ENCODE data around the gene PHYHD1. TPM values are rescaled to one million over a fixed set of nuclear protein-coding genes. Genes with fewer than 3 reads are reported as not detected.
A peak's percentile ranks its signal among the peaks of the same experiment; 100 is the strongest.

The PHYHD1 gene
- total and polyA plus RNA-seq, 2 of the 4 experiments (the other 2 are of a cell fraction): 2.2 to 8.4 TPM

- H2AFZ ChIP-seq (replicated peaks; ENCODE audit: low read length, poor library complexity): no peak overlapping the region
- H3K14ac ChIP-seq (replicated peaks; ENCODE audit: low read depth, low read length): no peak overlapping the region
- no peaks in the 10 kb centered on the region for H4K20me1 ChIP-seq (ENCODE audit: insufficient read depth, low read length)
- H3K23ac ChIP-seq (ENCODE audit: low read depth, low read length): peak overlapping the region; percentile 31; the same call in 1 of the 2 replicates
- DNase-seq (no peak), ATAC-seq (ENCODE audit: low read depth) (no peak)
- dilution Hi-C loops (cut with HindIII; ENCODE audit: low sequenced_read_pairs, unreplicated experiment) (no loop called here), in situ Hi-C loops (cut with MboI; ENCODE audit: low sequenced_read_pairs) (no loop called here), intact Hi-C loops (cut with micrococcal nuclease) (no loop called here)
- H4K91ac ChIP-seq (ENCODE audit: insufficient read depth, low read depth, low read length): no peak overlapping the region
- peaks cover 13% of the 10 kb centered on the region for H3K9me1 ChIP-seq (ENCODE audit: insufficient read depth, low read length)
- no TSS peak for BruUV-seq (replicated peaks)
- no peak overlapping the region for H2BK15ac ChIP-seq (ENCODE audit: low read depth, low read length)
- no peak overlapping the region for H2AK5ac ChIP-seq (ENCODE audit: low read depth, low read length)
- H2AK9ac ChIP-seq (replicated peaks; ENCODE audit: low read depth, low read length, poor library complexity): no peak overlapping the region
- no peak overlapping the region for H3K4ac ChIP-seq (ENCODE audit: low read depth, low read length)
- POLR2A ChIA-PET (ENCODE audit: unreplicated experiment): no interaction called here
- peaks cover 10% of the 10 kb centered on the region for H3K4me1 ChIP-seq (ENCODE audit: control insufficient read depth, insufficient read depth, low read length)
- no peak overlapping the region for H4K5ac ChIP-seq (ENCODE audit: low read depth, low read length)
- H4K8ac ChIP-seq (ENCODE audit: low read depth in 2 of 2, low read length in 2 of 2): no peak overlapping the region
- no peak overlapping the region; the same call in 1 of the 2 replicates for H3K27ac ChIP-seq (ENCODE audit: insufficient read depth, low read length)
- H3K56ac ChIP-seq (ENCODE audit: extremely low read depth, insufficient read depth, low read length): no peak overlapping the region
- H3K18ac ChIP-seq (ENCODE audit: low read depth, low read length): no peak overlapping the region; the same call in 1 of the 2 replicates
- no peak overlapping the region for H3K4me2 ChIP-seq (ENCODE audit: low read depth, low read length)
- H3K9me3 ChIP-seq (ENCODE audit: control insufficient read depth, insufficient read depth, low read length): no peaks in the 10 kb centered on the region
- peaks cover 46% of the 10 kb centered on the region for H3K36me3 ChIP-seq (ENCODE audit: control insufficient read depth, insufficient read depth, low read length)
- no peak overlapping the region for H2BK120ac ChIP-seq (ENCODE audit: low read depth, low read length)
- no peak overlapping the region for H2BK20ac ChIP-seq (ENCODE audit: low read depth, low read length)
- peaks cover 0 to 16% of the 10 kb centered on the region in 2 experiments; a peak in 3 of 4 replicates for H3K79me1 ChIP-seq (ENCODE audit: low read depth in 1 of 2, low read length in 2 of 2)
- no peak overlapping the region for H3K4me3 ChIP-seq (ENCODE audit: insufficient read depth, low read depth, low read length)
- CTCF ChIA-PET: no interaction called here
- no peak overlapping the region for H2BK5ac ChIP-seq (ENCODE audit: low read depth, low read length, poor library complexity, severe bottlenecking)
- H3K9ac ChIP-seq (ENCODE audit: low read depth, low read length): no peak overlapping the region
- TF ChIP-seq MAFK (IDR thresholded peaks at IDR 0.05; ENCODE audit: low read depth, low read length) (no peak), MAZ (IDR thresholded peaks at IDR 0.05; ENCODE audit: borderline replicate concordance, low read depth, low read length) (no peak), RAD21 (IDR thresholded peaks at IDR 0.05; ENCODE audit: low read length) (no peak), NFE2L2 (IDR thresholded peaks at IDR 0.05; ENCODE audit: low read depth, low read length) (no peak), BHLHE40 (IDR thresholded peaks at IDR 0.05; ENCODE audit: low read depth, low read length) (no peak), RCOR1 (IDR thresholded peaks at IDR 0.05; ENCODE audit: insufficient replicate concordance, low read length) (no peak), POLR2A (IDR thresholded peaks at IDR 0.05; ENCODE audit: low read depth, low read length) (no peak), MXI1 (IDR thresholded peaks at IDR 0.05; ENCODE audit: borderline replicate concordance, low read depth, low read length) (no peak), CHD1 (IDR thresholded peaks at IDR 0.05; ENCODE audit: low read depth, low read length) (no peak), SMC3 (IDR thresholded peaks at IDR 0.05; ENCODE audit: low read depth, low read length) (no peak), RFX5 (IDR thresholded peaks at IDR 0.05; ENCODE audit: low read depth, low read length) (no peak)
- TF ChIP-seq, protein P1, sequence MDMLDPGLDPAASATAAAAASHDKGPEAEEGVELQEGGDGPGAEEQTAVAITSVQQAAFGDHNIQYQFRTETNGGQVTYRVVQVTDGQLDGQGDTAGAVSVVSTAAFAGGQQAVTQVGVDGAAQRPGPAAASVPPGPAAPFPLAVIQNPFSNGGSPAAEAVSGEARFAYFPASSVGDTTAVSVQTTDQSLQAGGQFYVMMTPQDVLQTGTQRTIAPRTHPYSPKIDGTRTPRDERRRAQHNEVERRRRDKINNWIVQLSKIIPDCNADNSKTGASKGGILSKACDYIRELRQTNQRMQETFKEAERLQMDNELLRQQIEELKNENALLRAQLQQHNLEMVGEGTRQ (IDR thresholded peaks at IDR 0.05; ENCODE audit: low read depth, low read length): no peak
- TF ChIP-seq, protein P2, sequence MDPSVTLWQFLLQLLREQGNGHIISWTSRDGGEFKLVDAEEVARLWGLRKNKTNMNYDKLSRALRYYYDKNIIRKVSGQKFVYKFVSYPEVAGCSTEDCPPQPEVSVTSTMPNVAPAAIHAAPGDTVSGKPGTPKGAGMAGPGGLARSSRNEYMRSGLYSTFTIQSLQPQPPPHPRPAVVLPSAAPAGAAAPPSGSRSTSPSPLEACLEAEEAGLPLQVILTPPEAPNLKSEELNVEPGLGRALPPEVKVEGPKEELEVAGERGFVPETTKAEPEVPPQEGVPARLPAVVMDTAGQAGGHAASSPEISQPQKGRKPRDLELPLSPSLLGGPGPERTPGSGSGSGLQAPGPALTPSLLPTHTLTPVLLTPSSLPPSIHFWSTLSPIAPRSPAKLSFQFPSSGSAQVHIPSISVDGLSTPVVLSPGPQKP (IDR thresholded peaks at IDR 0.05; ENCODE audit: borderline replicate concordance, low read depth, low read length): no peak
- no peaks in the 10 kb centered on the region for H3K27me3 ChIP-seq (ENCODE audit: control insufficient read depth, insufficient read depth, low read length)
- WGBS, 2 experiments (ENCODE audit: extremely low coverage in 2 of 2, insufficient read length in 1 of 2): 100% methylated on average over 1 of the region's 5 CpGs; no CpG with 5 or more reads in 1 of the 2 experiments
These were observed 65.9 kb downstream of the PHYHD1 start for GRCh38 chr9:128986671-128987070.
